GM19463 (cell line): ENCODE data around the gene C1QTNF3.
"Not testable (repeated sequence)": the region's sequence is repeated elsewhere in the genome, so short reads cannot be mapped to it uniquely, and the experiment has no call there.

Source experiments
- ATAC-seq: cut with Tn5 transposase; IDR thresholded peaks from one replicate; pipeline ENCODE4 v1.9.1; 2021; ENCODE audit warnings: mild to moderate bottlenecking, moderate library complexity; ENCODE audit not compliant: unreplicated experiment

C1QTNF3 gene

DNA sequence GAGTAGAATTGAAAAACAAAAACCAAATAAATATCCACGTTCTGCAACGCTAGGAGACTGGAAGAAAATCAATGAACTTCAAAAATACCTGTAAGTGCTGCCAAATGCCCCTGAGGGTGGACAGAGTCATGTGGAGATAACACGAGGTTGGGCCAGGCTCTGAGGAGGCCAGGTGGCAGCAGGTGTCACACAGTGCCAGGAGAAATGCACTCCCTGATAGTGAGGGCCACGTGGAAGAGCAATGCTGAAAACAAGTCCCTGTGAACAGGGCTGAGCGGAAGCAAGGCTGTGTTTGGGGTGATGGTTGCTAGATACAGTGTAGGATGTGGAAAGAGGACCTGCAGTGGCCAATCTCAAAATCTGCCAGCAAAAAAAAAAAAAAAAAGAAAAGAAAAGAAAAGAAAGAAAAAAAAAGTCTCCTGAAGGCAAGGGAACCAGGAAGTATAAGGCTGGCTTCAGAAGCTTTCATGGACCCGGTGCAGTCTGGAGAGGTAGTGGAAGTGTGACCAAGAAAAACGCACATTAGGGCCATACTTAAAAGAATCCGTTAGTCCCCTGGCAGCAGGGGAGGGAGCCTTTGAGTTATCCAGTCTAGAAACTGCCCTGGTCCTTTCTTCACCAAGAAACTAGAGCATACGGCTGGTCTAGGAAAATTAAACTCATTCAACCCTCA, 16.8 kb downstream of the C1QTNF3 start:
- ATAC-seq = no peak

DNA sequence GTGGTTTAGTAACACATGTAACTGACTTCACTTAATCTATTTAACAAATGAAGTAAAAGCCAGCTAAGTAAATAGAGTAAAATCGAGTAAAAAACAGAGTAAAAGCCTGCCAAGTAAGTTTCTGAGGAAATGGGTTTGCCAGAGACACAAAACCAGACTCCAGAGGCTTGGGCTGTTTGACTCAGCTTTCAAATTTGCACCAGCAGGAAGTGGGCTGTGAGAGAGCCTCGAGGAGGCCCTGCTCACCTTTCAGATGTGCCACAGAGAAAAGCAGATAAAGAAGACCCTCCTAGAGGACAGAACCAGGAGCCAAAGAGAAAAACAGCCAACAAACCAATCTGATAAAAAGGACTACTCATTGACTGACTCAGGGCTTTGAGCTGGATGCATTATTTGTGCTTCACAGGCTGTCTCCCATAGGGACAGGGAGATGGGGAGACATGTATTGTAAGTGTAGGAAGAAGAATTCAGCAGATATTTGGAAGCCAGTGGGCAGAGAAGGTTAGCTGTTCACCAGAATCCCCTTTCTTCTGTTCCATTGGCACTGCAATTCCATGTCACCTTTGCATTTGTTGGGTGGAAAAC, 20.8 kb downstream of the C1QTNF3 start:
- peak; percentile 96 for ATAC-seq

DNA sequence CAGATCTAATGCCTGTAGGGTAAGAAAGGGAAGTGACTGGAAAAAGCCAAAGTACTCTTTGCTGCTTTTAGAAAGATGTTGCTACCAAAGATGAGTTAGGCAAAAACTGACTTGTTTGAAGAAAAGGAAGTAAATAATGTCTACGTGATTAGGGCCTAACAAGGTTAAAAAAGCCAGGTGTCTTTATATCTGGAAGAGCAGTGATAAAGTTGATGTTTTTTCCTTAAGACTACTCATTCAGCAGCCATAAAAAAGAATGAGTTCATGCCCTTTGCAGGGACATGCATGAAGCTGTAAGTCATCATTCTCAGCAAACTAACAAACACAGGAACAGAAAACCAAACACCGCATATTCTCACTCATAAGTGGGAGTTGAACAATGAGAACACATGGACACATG, 21.7 kb downstream of the C1QTNF3 start:
- ATAC-seq = no peak

DNA sequence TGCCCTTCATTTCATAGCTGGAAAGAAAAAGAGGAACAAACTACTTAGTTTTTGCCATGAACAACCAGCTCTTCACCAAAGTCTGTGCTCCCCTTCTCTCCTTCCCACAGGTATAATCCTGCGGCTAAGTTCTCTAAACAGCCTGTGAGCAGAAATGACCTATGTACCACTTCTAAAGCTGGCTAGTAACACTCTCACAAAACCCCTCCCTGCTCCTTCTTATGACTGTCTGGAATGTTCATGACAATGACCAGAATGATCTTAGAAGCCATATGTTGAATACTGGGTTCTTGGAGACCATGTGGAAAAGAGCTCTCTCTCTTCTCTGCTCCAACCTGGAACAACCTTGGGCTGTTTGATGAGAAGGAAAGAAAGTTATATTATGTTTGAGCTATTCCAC, 22.3 kb downstream of the C1QTNF3 start:
- no peak for ATAC-seq

DNA sequence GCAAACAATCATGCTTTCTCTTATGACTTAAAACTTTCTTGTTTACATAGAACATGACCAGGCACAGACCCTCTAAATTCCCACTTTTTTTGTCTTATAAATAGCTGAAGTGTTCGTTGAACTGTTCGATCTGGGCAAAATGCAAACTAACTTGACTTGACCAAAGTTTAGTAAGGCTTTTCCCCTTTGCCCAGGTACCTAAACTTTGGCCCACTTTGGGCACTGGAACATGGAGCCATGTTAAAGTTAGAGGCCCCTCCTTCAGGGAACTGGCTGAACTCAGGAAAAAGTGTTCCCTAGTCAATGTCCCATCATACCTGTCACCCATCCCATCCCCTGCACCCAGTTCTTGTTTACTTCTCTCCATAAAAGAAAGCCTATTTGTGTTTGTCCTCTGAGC, 25.8 kb downstream of the C1QTNF3 start:
- ATAC-seq = no peak

DNA sequence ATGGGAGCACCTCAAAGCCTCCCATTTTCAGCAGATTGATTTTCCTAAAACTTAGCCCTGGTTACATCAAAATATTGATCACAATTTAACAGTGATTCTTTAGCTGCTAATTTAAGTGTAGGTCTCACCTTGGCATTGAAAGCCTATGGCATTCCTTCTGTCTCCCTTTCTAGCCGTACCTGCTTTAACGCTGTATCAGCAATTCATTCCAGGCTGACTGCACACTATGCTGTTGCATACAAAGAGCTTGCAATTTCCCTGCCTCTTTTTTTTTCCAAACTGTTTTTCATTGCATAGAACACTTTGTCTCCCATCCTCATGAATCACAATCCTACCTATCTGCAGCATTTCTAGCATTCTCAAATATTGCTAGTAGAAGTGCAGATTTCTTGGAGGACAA, 26.3 kb downstream of the C1QTNF3 start:
- no peak for ATAC-seq

DNA sequence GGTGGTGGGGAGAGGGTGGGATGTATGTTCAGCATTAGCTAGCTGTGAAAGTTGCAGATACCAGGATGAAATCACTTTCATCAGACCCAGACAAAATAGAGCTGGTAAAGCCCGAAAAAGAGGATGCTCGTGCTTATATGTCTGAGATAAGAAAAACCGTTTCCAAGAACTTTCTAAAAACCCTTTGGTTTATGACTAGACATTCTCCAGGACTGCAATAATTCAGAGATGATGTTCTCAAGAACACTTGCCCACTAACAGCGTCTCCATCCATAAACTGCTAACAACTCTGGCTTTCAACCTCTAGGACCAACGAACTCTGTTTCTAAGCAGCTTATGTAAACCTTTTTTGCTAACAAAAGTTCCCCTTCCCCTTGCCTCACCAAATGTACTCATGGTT, 26.8 kb downstream of the C1QTNF3 start:
- ATAC-seq = no peak

DNA sequence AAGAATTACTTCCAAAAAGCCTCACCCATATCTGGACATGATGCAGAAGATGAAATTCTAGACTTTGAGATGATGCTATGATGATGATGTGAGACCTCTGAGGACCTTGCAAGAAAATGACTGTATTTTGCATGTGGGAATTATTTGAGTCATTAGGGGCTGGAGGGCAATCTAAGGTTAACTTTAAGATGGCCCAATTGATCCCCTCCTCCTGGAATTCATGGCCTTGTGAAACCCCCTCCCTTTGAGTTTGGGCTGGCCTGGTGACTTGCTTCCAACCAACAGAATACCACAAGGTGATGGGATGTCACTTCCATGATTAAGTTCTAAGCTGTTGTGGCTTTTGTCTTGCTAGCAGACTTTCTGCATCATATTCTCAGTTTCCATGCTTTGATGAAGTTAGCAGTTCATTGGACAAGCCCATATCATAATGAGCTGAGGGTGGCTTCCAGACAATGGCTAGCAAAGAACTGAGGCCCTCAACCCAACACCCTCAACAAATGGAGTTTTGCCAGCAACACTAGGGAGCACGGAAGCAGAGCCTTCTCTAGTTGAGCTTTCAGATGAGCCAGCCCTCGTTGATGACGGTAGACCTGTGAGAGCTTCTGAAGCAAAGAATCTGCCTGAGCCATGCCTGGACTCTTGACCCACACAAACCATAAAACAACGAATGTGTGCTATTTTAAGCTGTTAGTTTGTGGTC, 27.7 kb downstream of the C1QTNF3 start:
- ATAC-seq = no peak

DNA sequence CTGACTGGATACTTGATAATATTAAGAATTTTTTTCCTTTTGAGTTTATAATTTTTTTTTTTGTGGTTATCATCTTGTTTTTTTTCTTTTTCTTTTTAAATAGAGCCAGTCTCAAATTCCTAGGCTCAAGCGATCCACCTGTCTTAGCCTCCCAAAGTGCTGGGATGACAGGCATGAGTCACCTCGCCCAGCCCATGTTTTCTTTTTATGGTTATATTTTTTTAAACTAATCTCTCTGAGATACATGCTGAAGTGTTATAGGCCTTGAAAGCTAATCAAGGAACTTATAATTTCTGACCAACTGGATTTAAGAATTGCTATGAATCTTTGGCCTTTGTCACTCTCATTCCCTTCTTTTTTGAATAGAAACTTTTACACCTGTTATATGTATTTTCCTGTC, 28.4 kb downstream of the C1QTNF3 start:
- ATAC-seq = no peak

DNA sequence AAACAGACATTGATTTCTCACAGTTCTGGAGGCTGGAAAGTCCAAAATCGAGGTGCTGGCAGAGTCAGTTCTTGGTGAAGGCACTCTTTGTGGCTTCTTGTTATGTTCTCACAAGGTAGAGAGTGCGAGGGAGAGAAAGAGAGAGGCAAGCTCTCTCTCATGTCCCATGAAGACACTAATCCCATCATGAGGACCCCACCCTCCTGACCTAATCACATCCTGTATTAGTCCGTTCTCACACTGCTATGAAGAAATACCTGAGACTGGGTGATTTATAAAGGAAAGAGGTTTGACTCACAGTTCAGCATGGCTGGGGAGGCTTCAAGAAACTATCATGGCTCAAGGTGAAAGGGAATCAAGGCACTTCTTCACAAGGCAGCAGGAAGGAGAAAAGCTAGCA, 29.5 kb downstream of the C1QTNF3 start:
- ATAC-seq = no peak

DNA sequence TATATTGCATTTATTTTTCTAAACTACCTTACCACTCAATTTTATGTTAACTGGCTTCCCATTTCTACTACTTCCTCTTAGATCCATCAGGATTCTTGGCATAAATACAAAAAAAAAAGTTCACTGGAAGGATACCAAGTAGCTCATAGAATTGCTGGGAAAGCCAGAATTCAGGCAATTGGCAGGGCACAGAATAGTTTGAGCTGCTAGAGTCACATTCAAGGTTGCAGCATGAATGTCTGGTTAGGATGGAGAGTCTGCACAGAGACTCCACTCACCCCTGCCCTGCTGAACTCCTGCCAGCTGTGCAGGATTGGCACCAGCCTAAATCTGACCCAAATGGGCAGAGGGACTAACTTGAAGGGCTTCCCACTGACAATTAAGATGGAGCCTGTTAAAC, 30.2 kb downstream of the C1QTNF3 start:
- no peak for ATAC-seq

DNA sequence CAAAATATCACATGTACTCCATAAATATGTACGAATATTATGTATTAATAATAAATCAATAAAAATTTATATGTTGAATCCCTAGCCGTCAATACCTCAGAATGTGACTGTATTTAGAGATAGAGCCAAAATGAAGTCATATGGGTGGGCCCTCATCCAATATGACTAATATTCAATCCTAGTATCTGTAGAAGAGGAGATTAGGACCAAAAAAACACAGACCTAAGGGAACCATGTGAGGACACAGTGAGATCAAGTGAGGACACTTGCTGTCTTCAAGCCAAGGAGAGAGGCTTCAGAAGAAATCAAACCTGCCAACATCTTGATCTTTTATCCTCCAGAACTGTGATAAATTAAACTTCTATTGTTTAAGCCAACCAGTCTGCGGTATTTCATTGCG, 31.5 kb downstream of the C1QTNF3 start:
- no peak for ATAC-seq

DNA sequence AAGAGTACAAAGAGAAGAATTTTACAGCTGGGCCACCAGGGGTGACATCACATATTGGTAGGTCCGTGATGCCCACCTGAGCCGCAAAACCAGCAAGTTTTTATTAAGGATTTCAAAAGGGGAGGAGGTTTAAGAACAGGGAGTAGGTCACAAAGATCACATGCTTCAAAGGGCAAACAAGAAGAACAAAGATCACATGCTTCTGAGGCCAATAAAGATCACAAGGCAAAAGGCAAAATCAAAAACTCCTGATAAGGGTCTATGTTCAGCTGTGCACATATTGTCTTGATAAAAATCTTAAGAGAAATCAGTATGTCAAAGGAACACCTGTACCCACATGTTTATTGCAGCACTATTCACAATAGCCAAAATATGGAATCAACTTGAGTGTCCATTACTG, 32.9 kb downstream of the C1QTNF3 start:
- not testable (repeated sequence) for ATAC-seq

DNA sequence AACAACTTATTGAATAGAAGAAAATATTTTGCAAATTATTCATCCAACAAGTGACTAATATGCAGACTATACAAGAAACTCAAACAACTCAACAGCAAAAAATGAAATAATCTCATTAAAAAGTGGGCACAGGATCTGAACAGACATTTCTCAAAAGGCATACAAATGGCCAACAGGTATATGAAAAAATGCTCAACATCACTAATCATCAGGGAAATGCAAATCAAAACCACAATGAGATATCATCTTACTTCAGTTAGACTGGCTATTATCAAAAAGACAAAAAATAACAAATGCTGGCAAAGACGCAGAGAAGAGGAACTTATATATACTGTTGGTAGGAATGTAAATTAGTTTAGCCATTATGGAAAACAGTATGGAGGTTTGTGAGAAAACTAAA, 33.4 kb downstream of the C1QTNF3 start:
- no peak for ATAC-seq

DNA sequence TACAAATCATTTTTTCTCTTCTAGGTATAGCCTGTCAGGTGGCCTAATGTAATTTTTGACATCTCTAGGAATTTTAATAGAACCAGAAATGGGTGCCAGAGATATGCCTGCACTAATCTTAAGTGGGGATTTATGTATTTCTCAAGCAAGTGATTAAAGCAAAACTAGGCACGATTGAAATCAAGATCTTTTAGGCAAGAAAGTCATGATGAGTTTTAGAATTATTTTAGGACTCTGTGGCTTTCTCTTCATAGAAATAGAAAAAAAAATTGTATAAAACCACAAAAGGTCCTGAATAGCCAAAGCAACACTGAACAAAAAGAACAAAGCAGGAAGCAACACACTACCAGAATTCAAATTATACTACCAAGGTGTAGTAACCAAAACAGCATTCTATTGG, 34.2 kb downstream of the C1QTNF3 start:
- ATAC-seq = no peak

DNA sequence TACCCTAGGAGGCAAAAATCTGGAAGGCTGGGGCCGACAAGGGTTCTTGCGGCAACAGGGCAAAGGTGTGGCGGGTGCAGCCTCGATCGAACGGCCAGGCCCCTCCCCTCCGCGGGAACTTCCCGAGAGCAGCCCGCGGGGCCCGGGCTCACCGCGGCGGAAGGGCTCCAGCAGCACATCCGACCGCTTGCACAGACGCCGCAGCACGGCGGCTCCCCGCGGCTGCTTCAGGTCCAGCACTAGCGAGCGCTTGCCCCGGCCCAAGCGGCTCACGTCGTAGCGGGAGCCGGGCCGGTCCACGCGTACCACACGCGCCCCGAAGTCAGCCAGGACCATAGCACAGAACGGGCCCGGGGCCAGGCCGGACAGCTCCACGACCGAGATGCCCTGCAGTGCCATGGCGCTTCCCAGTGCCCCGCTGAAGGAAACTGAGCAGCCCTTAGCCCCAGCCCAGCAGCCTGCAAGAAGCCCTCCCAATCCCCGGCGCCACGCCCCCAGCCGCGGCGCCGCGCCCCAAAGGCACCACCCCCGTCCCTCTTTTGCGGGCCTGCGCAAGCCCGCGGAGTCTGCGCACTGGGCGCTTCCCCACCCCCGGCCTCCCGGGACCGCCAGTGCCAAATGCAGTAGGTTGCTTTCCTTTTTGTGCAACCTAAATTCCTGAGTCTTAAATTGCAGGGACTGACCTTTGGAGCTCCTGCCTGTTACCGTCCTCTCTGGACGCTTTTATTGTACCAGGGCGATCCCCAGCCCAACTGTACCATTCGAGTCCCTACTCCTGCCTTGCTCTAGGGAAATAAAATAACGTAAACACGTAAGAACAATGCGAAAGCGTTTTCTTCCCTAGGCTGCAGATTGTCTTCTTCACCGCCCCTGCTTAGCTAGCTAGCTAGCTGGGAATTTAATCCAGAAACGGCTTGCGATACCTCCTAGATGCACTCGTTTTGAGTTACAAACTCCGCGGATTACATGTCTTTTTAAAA, 35.1 kb downstream of the C1QTNF3 start, which contains the start of gene AMACR:
AMACR (minus strand) TSS at position 430 of the 980 bp plus-strand sequence; CDS start at position 399, 31 bp downstream.
- peak; percentile 81 for ATAC-seq

DNA sequence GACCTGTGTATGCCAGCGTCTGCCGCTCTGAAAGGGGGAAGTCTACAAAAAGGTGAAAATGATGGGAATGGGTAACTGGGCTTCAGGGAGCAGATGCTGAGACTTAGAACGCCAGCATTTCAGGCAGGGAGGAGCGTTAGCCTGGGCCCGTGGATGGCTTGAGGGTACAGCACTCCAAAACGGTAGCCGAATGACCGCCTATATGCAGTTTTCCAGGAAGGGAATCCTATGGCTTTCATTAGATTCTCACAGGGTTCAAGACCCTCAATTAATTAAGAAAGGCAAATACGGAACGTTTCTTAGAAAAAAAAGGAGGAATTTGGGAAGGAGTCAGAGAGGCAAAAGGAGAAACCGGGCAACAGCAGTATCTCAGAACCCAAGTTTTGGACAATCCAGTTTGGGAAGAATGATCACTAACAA, 35.8 kb downstream of the C1QTNF3 start:
- ATAC-seq = no peak

DNA sequence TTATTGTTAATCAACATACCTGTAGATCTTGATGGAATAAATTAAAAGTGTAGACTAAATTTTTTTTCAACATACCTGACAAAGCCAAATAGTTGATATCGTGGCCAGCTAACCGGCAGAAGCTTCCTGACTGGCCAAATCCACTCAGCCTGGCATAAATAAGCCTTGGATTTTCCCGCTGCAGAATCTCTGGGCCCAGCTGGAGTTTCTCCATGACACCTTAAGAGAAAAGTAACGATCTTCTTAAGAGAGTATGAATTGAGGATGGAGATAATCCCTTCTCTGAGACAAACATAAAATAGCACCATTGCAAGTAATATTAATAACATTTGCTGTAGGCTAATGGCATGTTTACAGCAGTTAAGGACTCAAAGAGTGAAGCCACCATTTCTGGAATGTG, 37.3 kb downstream of the C1QTNF3 start:
- no peak for ATAC-seq

DNA sequence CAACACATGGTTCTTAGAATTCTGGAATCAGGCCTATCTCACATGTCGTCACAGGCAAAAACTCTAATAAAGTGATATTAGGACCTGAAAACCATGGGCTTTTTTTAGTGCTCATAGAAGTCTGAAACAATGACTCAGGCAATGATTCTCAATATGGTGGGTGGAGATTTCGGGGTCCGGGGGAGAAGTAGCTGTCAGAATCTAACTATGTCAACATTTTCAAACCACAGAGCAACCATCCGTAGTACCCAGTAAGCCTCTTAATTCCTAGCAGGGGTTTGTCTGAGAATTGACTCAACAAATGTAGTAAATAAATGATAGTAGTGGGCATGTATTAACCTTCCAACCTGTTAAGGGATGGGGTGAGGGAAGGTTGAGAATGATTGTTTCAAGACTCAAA, 37.8 kb downstream of the C1QTNF3 start:
- no peak for ATAC-seq

DNA sequence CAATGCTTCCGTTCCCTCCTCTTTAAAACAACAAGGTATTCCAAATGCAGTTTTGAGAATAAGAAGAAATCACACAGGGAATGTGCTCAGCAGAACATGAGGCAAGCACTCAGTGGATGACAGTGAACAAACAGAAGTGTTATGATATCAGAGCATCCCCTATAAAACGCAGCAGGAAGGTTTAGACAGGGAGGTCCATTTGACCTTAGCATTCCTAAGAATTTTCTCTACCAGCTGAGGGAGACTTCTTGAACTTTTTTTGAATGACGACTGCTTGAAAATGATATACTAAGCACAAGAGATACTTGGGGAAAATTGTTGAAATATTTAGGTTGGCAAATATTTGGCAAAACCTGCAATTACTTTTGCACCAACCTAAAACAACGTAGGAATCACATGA, 39.1 kb downstream of the C1QTNF3 start:
- no peak for ATAC-seq
